DOHH2 (cell line): Measurements from ENCODE around the gene GPATCH2.

Experiments
- H3F3A ChIP-seq: fragments of 200-600 bp; sonication (generic), shearing (Covaris generic); 2 replicates; pipeline ENCODE4 v1.6.0; 2016; ENCODE audit warnings: antibody characterized with exemption, mild to moderate bottlenecking; ENCODE audit not compliant: control insufficient read depth, insufficient read depth
- H3K27ac ChIP-seq: fragments of 200-600 bp; sonication (generic); 2 replicates; pipeline ENCODE4 v1.5.1; 2014; ENCODE audit warnings: low read depth, mild to moderate bottlenecking, low read length, moderate library complexity
- H3K27me3 ChIP-seq: fragments of 200-600 bp; sonication (generic); 2 replicates; pipeline ENCODE4 v1.6.1; 2014; ENCODE audit warnings: mild to moderate bottlenecking, low read length, mixed read lengths; ENCODE audit not compliant: control insufficient read depth
- H3K36me3 ChIP-seq: fragments of 200-600 bp; sonication (generic); 2 replicates; pipeline ENCODE4 v1.6.1; 2014; ENCODE audit warnings: mild to moderate bottlenecking, low read length, moderate library complexity, mixed read lengths; ENCODE audit not compliant: control insufficient read depth
- H3K4me1 ChIP-seq: fragments of 200-600 bp; sonication (generic); 2 replicates; pipeline ENCODE4 v1.6.1; 2014; ENCODE audit warnings: mild to moderate bottlenecking, low read length, mixed read lengths; ENCODE audit not compliant: control insufficient read depth
- H3K4me2 ChIP-seq: fragments of 200-600 bp; sonication (generic); 2 replicates; pipeline ENCODE4 v1.6.0; 2014; ENCODE audit warnings: mild to moderate bottlenecking, low read length, moderate library complexity
- H3K4me3 ChIP-seq: fragments of 200-600 bp; sonication (generic); 2 replicates; pipeline ENCODE4 v1.5.1; 2014; ENCODE audit warnings: mild to moderate bottlenecking, low read length, mixed read lengths
- H3K79me2 ChIP-seq: fragments of 200-600 bp; sonication (generic); 2 replicates; pipeline ENCODE4 v1.6.1; 2014; ENCODE audit warnings: mild to moderate bottlenecking, low read length, mixed read lengths; ENCODE audit not compliant: control insufficient read depth
- H3K9me2 ChIP-seq: fragments of 200-600 bp; sonication (generic); replicated peaks from 2 replicates; pipeline ENCODE4 v1.6.1; 2014; ENCODE audit warnings: mild to moderate bottlenecking, low read length, mixed read lengths; ENCODE audit not compliant: control insufficient read depth
- H3K9me3 ChIP-seq: fragments of 200-600 bp; sonication (generic); 2 replicates; pipeline ENCODE4 v1.6.1; 2014; ENCODE audit warnings: antibody characterized with exemption, low read length, mixed read lengths; ENCODE audit not compliant: control insufficient read depth, insufficient read depth
- H4K20me1 ChIP-seq: fragments of 200-600 bp; sonication (generic); 2 replicates; pipeline ENCODE4 v1.6.0; 2014; ENCODE audit warnings: low read depth, mild to moderate bottlenecking, antibody characterized with exemption, low read length, moderate library complexity; ENCODE audit not compliant: control insufficient read depth, insufficient read depth
- CTCF ChIP-seq: fragments of 200-600 bp; sonication (generic); IDR thresholded peaks from one replicate; pipeline ENCODE4 v1.5.1; 2014; ENCODE audit warnings: antibody characterized with exemption, mild to moderate bottlenecking, low read depth, low read length; ENCODE audit not compliant: poor library complexity, severe bottlenecking
- EZH2phosphoT487 ChIP-seq: fragments of 200-600 bp; sonication (generic); IDR thresholded peaks from 2 replicates; pipeline ENCODE4 v1.6.1; 2017; ENCODE audit warnings: borderline replicate concordance, mild to moderate bottlenecking, antibody characterized with exemption, low read length, moderate library complexity, mixed read lengths

Gene GPATCH2

GRCh38 chr1:217614200-217614712 lies 16.6 kb downstream of the GPATCH2 start:
- Histone ChIP-seq H3K4me1 (no peaks in the 10 kb centered on the region), H3K27ac (no peak overlapping the region), H3F3A (no peaks in the 10 kb centered on the region), H3K4me3 (no peak overlapping the region), H3K9me2 (no peaks in the 10 kb centered on the region), H3K36me3 (peaks cover 20% of the 10 kb centered on the region), H3K4me2 (no peak overlapping the region), H3K9me3 (no peaks in the 10 kb centered on the region), H4K20me1 (no peaks in the 10 kb centered on the region), H3K27me3 (no peaks in the 10 kb centered on the region), H3K79me2 (peaks cover 13% of the 10 kb centered on the region)
- no peak for TF ChIP-seq EZH2phosphoT487
- TF ChIP-seq CTCF = no peak

- TF ChIP-seq CTCF (no peak), EZH2phosphoT487 (no peak)
- Histone ChIP-seq H3K27me3 (no peaks in the 10 kb centered on the region), H3K27ac (no peak overlapping the region), H3K36me3 (peaks cover 14% of the 10 kb centered on the region), H3K4me3 (no peak overlapping the region), H3K9me3 (no peaks in the 10 kb centered on the region), H3K4me1 (no peaks in the 10 kb centered on the region), H3K9me2 (no peaks in the 10 kb centered on the region), H3K79me2 (no peaks in the 10 kb centered on the region), H3K4me2 (no peak overlapping the region), H3F3A (no peaks in the 10 kb centered on the region), H4K20me1 (no peaks in the 10 kb centered on the region)
These were observed 25.5 kb downstream of the GPATCH2 start for GRCh38 chr1:217605390-217605789.

- H3K4me2 ChIP-seq = no peak overlapping the region
- no peaks in the 10 kb centered on the region for H3F3A ChIP-seq
- H3K9me2 ChIP-seq = no peaks in the 10 kb centered on the region
- no peaks in the 10 kb centered on the region for H4K20me1 ChIP-seq
- no peaks in the 10 kb centered on the region for H3K27me3 ChIP-seq
- no peak overlapping the region for H3K27ac ChIP-seq
- no peak for TF ChIP-seq CTCF
- no peak for TF ChIP-seq EZH2phosphoT487
- H3K4me1 ChIP-seq = no peaks in the 10 kb centered on the region
- no peaks in the 10 kb centered on the region; the same call in 1 of the 2 replicates for H3K36me3 ChIP-seq
- H3K9me3 ChIP-seq = no peaks in the 10 kb centered on the region
- H3K79me2 ChIP-seq = no peaks in the 10 kb centered on the region
- no peak overlapping the region for H3K4me3 ChIP-seq
These were observed 28.5 kb downstream of the GPATCH2 start for GRCh38 chr1:217602380-217602779.

- Histone ChIP-seq H3K79me2 (no peaks in the 10 kb centered on the region), H3F3A (no peaks in the 10 kb centered on the region), H3K36me3 (no peaks in the 10 kb centered on the region; the same call in 1 of the 2 replicates), H4K20me1 (no peaks in the 10 kb centered on the region), H3K4me2 (no peak overlapping the region), H3K9me2 (no peaks in the 10 kb centered on the region), H3K27ac (no peak overlapping the region), H3K27me3 (no peaks in the 10 kb centered on the region), H3K4me3 (no peak overlapping the region), H3K4me1 (no peaks in the 10 kb centered on the region), H3K9me3 (no peaks in the 10 kb centered on the region)
- TF ChIP-seq EZH2phosphoT487 (no peak), CTCF (no peak)
These were observed 31.7 kb downstream of the GPATCH2 start for GRCh38 chr1:217599154-217599553.
